Osteoblast (primary cell): ENCODE measurements around the gene WDR45. TPM values are rescaled to one million over a fixed set of nuclear protein-coding genes. Genes with fewer than 3 reads are reported as not detected.

Experiments
- DNase-seq: peaks from one replicate; pipeline ENCODE4 v3.0.0; 2011; ENCODE audit warnings: low spot score, mixed read lengths; ENCODE audit not compliant: insufficient read length; ENCODE audit errors: missing footprints
- H2AFZ ChIP-seq: 2 replicates; pipeline ENCODE4 v1.6.0; 2011; ENCODE audit warnings: mild to moderate bottlenecking, low read length
- H3K27ac ChIP-seq: 2 replicates; pipeline ENCODE4 v1.5.1; 2011; ENCODE audit warnings: mild to moderate bottlenecking, low read depth, low read length, moderate library complexity
- H3K27me3 ChIP-seq: 2 replicates; pipeline ENCODE4 v1.6.0; 2012; ENCODE audit warnings: mild to moderate bottlenecking, control low read depth, inconsistent platforms, low read length, moderate library complexity; ENCODE audit not compliant: insufficient read depth
- H3K36me3 ChIP-seq: 2 replicates; pipeline ENCODE4 v1.5.1; 2011; ENCODE audit warnings: mild to moderate bottlenecking, low read length, control low read depth, moderate library complexity; ENCODE audit not compliant: insufficient read depth
- H3K4me1 ChIP-seq: 2 replicates; pipeline ENCODE4 v1.5.1; 2011; ENCODE audit warnings: mild to moderate bottlenecking, low read length, control low read depth, moderate library complexity; ENCODE audit not compliant: insufficient read depth
- H3K4me2 ChIP-seq: 2 replicates; pipeline ENCODE4 v1.6.0; 2011; ENCODE audit warnings: mild to moderate bottlenecking, low read length; ENCODE audit not compliant: insufficient read depth
- H3K4me3 ChIP-seq: fragments of 200-600 bp; sonication (generic); 3 replicates; pipeline ENCODE4 v1.5.1; 2012; ENCODE audit warnings: mild to moderate bottlenecking, low read length, inconsistent platforms; ENCODE audit not compliant: insufficient read depth
- H3K79me2 ChIP-seq: 2 replicates; pipeline ENCODE4 v1.6.0; 2012; ENCODE audit warnings: mild to moderate bottlenecking, low read length, control low read depth, inconsistent platforms; ENCODE audit not compliant: insufficient read depth
- H3K9me3 ChIP-seq: 2 replicates; pipeline ENCODE4 v1.5.1; 2011; ENCODE audit warnings: low read depth, low read length, control low read depth
- H4K20me1 ChIP-seq: 2 replicates; pipeline ENCODE4 v1.6.0; 2012; ENCODE audit warnings: mild to moderate bottlenecking, low read length, control low read depth; ENCODE audit not compliant: insufficient read depth
- CTCF ChIP-seq: IDR thresholded peaks from 2 replicates; pipeline ENCODE4 v1.5.1; 2011; ENCODE audit warnings: mild to moderate bottlenecking, low read depth, low read length, moderate library complexity; ENCODE audit errors: extremely low read depth
- total RNA-seq: library from RNA; depleted of rRNA; stranded (reverse); fragments of >200 nt; gene quantifications from 2 replicates; pipeline ENCODE4 v1.2.3, GENCODE V29; 2012

WDR45 gene
- total RNA-seq, 1 donor, result 86.5 TPM

GRCh38 chrX:49053223-49054072, 26.2 kb downstream of the WDR45 start:
- Histone ChIP-seq H2AFZ (peak overlapping the region; percentile 41), H3K4me2 (peak overlapping the region; percentile 55), H3K27ac (no peak overlapping the region), H3K9me3 (no peaks in the 10 kb centered on the region), H3K36me3 (no peaks in the 10 kb centered on the region), H3K79me2 (no peaks in the 10 kb centered on the region), H3K27me3 (peaks cover 3% of the 10 kb centered on the region), H3K4me1 (no peaks in the 10 kb centered on the region), H3K4me3 (peak overlapping the region; percentile 71), H4K20me1 (no peaks in the 10 kb centered on the region)
- no peak for TF ChIP-seq CTCF
- DNase-seq, result peak; percentile 92

GRCh38 chrX:49043987-49044281, 35.8 kb downstream of the WDR45 start:
- Histone ChIP-seq H3K36me3 (peaks cover 8% of the 10 kb centered on the region), H2AFZ (peak overlapping the region; percentile 60), H3K27ac (no peak overlapping the region), H3K4me3 (peak overlapping the region; percentile 31), H4K20me1 (no peaks in the 10 kb centered on the region), H3K4me2 (peak overlapping the region; percentile 39), H3K4me1 (peaks cover 8% of the 10 kb centered on the region), H3K9me3 (no peaks in the 10 kb centered on the region), H3K79me2 (peaks cover 27% of the 10 kb centered on the region), H3K27me3 (no peaks in the 10 kb centered on the region)
- no peak for DNase-seq
- TF ChIP-seq CTCF, result no peak

GRCh38 chrX:49043220-49043986, 36.3 kb downstream of the WDR45 start, which contains the start of gene TFE3:
TFE3 (minus strand) TSS chrX:49043357; CDS start chrX:49043226, 131 bp downstream.
- no peaks in the 10 kb centered on the region for H4K20me1 ChIP-seq
- H3K4me3 ChIP-seq, result peak within 1 kb of the TSS; percentile 81
- H3K36me3 ChIP-seq, result peaks cover 13% of the 10 kb centered on the region
- no peaks in the 10 kb centered on the region for H3K27me3 ChIP-seq
- peak; percentile 96 for DNase-seq
- no peaks in the 10 kb centered on the region for H3K9me3 ChIP-seq
- peaks cover 12% of the 10 kb centered on the region for H3K4me1 ChIP-seq
- H3K4me2 ChIP-seq, result peak within 1 kb of the TSS; percentile 91
- H3K79me2 ChIP-seq, result peaks cover 33% of the 10 kb centered on the region
- peak within 1 kb of the TSS; percentile 90 for H3K27ac ChIP-seq
- TF ChIP-seq CTCF, result peak; percentile 65
- peak within 1 kb of the TSS; percentile 60 for H2AFZ ChIP-seq
